K562 (cell line): ENCODE results near the gene ARHGEF1. TPM values are rescaled to one million over a fixed set of nuclear protein-coding genes. Genes with fewer than 3 reads are reported as not detected.
A peak's percentile ranks its signal among the peaks of the same experiment; 100 is the strongest.

ENCODE experiments used
- ATAC-seq: fragments of 200-7000 bp; cut with Tn5 transposase; 3 replicates; pipeline ENCODE4 v1.9.1; 2020; ENCODE audit warnings: moderate library complexity
- BruUV-seq: library from RNA; stranded (reverse); fragments of 400-500 nt; replicated peaks from 2 replicates; lab custom pipeline; 2021; lab: Mats Ljungman, UMichigan
- CTCF ChIA-PET: fragments of 300-600 bp; formaldehyde crosslinking; extraction: SDS; loops from one replicate; lab custom pipeline; 2021; ENCODE audit warnings: low intra/inter-chr PET ratio; lab: Yijun Ruan, JAX
- POLR2A ChIA-PET: fragments of 300-600, 350-650 bp; sonication (Branson Sonifier 250); formaldehyde crosslinking; extraction: SDS; loops from one replicate; lab custom pipeline; 2021; ENCODE audit warnings: antibody characterized with exemption, inconsistent platforms; lab: Yijun Ruan, JAX
- DNase-seq, 4 experiments: peaks; one replicate each; pipeline versions ENCODE4 v3.0.0 to v3.0.0-alpha.2; 2011 to 2018; ENCODE audit warnings: low spot score in 3 of 4, mixed read lengths in 3 of 4; ENCODE audit errors: extremely low read depth in 1 of 4
- FAIRE-seq: peaks from 2 replicates; lab custom pipeline; 2011; peaks lifted over from hg19 to GRCh38; lab: Jason Lieb, UNC
- H2AFZ ChIP-seq: 2 replicates; pipeline ENCODE4 v1.6.0; 2011; ENCODE audit warnings: low read depth, low read length, control low read depth, inconsistent platforms
- H3K27ac ChIP-seq: fragments of 200-600 bp; 3 replicates; pipeline ENCODE4 v1.8.0; 2011; ENCODE audit warnings: low read depth, mild to moderate bottlenecking, control low read depth, inconsistent platforms, low read length, moderate library complexity, mixed read lengths; ENCODE audit errors: extremely low read depth
- H3K27me3 ChIP-seq, 2 experiments: fragments of 300-600 bp in 1 of 2; 2 replicates in 1 of 2; 3 replicates in 1 of 2; pipeline versions ENCODE4 v1.6.0 to v1.8.0; 2011; ENCODE audit warnings: inconsistent platforms in 2 of 2, low read length in 2 of 2, mild to moderate bottlenecking in 1 of 2, mixed read lengths in 1 of 2, moderate library complexity in 1 of 2; ENCODE audit not compliant: control insufficient read depth in 2 of 2, insufficient read depth in 2 of 2
- H3K36me3 ChIP-seq: fragments of 300-600 bp; 3 replicates; pipeline ENCODE4 v1.8.0; 2011; ENCODE audit warnings: mild to moderate bottlenecking, low read length, inconsistent platforms; ENCODE audit not compliant: control insufficient read depth, insufficient read depth
- H3K4me1 ChIP-seq, 2 experiments: fragments of 200-600 bp in 1 of 2; replicated peaks in 1 of 2; 2 replicates in 1 of 2; 3 replicates in 1 of 2; pipeline versions ENCODE4 v1.5.1 to v1.8.0; 2011; ENCODE audit warnings: inconsistent platforms in 2 of 2, low read length in 2 of 2, mild to moderate bottlenecking in 1 of 2, mixed read lengths in 1 of 2, moderate library complexity in 1 of 2; ENCODE audit not compliant: control insufficient read depth in 2 of 2, insufficient read depth in 2 of 2
- H3K4me2 ChIP-seq: 2 replicates; pipeline ENCODE4 v1.6.1; 2011; ENCODE audit warnings: low read length, control low read depth, inconsistent platforms, mixed read lengths; ENCODE audit not compliant: insufficient read depth
- H3K4me3 ChIP-seq: fragments of 200-600 bp; sonication (generic), shearing (Covaris generic); 2 replicates; pipeline ENCODE4 v1.5.1; 2016; ENCODE audit warnings: control low read depth, inconsistent platforms
- H3K79me2 ChIP-seq: fragments of 200-600 bp; 3 replicates; pipeline ENCODE4 v1.8.0; 2011; ENCODE audit warnings: low read length, inconsistent platforms; ENCODE audit not compliant: control insufficient read depth, insufficient read depth
- H3K9ac ChIP-seq, 2 experiments: 2 replicates each; pipeline versions ENCODE4 v1.6.0 to v1.6.1; 2011; ENCODE audit warnings: low read depth in 2 of 2, low read length in 2 of 2, control low read depth in 1 of 2, inconsistent platforms in 1 of 2, mild to moderate bottlenecking in 1 of 2, mixed read lengths in 1 of 2; ENCODE audit not compliant: insufficient read depth in 1 of 2
- H3K9me1 ChIP-seq: one replicate; pipeline ENCODE4 v1.6.0; 2011; ENCODE audit warnings: inconsistent platforms, mild to moderate bottlenecking, low read length, moderate library complexity; ENCODE audit not compliant: control insufficient read depth, insufficient read depth
- H3K9me3 ChIP-seq: replicated peaks from 2 replicates; pipeline ENCODE4 v1.5.1; 2011; ENCODE audit warnings: low read depth, low read length, inconsistent platforms; ENCODE audit not compliant: control insufficient read depth, insufficient read depth
- H4K20me1 ChIP-seq: replicated peaks from 2 replicates; pipeline ENCODE4 v1.6.1; 2011; ENCODE audit warnings: low read length, inconsistent platforms, mixed read lengths; ENCODE audit not compliant: control insufficient read depth, insufficient read depth
- ATF1 ChIP-seq, 2 experiments: fragments of 450-650 bp in 1 of 2; IDR thresholded peaks; 2 replicates each; pipeline ENCODE4 v1.6.1; 2016; ENCODE audit warnings: missing compliant biosample characterization in 1 of 2, missing genetic modification characterization in 1 of 2
- CTBP1 ChIP-seq: fragments of 450-650 bp; IDR thresholded peaks from 2 replicates; pipeline ENCODE4 v1.6.1; 2016; ENCODE audit warnings: borderline replicate concordance
- PHB2 ChIP-seq: fragments of 450-650 bp; IDR thresholded peaks from 2 replicates; pipeline ENCODE4 v1.6.1; 2017; ENCODE audit warnings: low read depth
- SIN3B ChIP-seq: fragments of 450-650 bp; IDR thresholded peaks from 2 replicates; pipeline ENCODE4 v1.6.1; 2017; ENCODE audit warnings: low read depth, mild to moderate bottlenecking, moderate library complexity
- TBP ChIP-seq: optimal IDR thresholded peaks from 2 replicates; pipeline ENCODE3; 2011; ENCODE audit warnings: low read depth, low read length, improper control_type of control experiment
- ZFPM2 ChIP-seq: fragments of 250-450 bp; sonication (Bioruptor Pico); IDR thresholded peaks from 2 replicates; pipeline ENCODE4 v1.5.1; 2022; ENCODE audit warnings: mild to moderate bottlenecking
- WGBS: fragments of 100-300 bp; shearing (Covaris generic); methylation state at CpG from one replicate; pipeline ENCODE4 v1.1.6; 2016; ENCODE audit warnings: low coverage, mixed read lengths; ENCODE audit not compliant: insufficient coverage; ENCODE audit errors: missing lambda C conversion rate; 5-methylcytosine and 5-hydroxymethylcytosine counted together
- in situ Hi-C: fragments of 300-500 bp; cut with MboI; formaldehyde crosslinking; loops from 4 replicates; pipeline ENCODE4 v1.15.0; 2018; ENCODE audit warnings: inconsistent platforms, mixed read lengths
- intact Hi-C: fragments of 100-400 bp; cut with micrococcal nuclease; formaldehyde crosslinking; loops from 2 replicates; pipeline ENCODE4 v1.14.2; 2022
- polyA plus RNA-seq, 8 experiments: library from polyadenylated mRNA; depleted of rRNA in 4 of 8; stranded (reverse) in 5 of 8; unstranded in 3 of 8; fragments of >200 nt; fragmentation: Nextera tagmentation in 2 of 8; fragmentation: Illumina TruSeq in 1 of 8; extraction: Ambion mirVana in 2 of 8; extraction: Trizol in 1 of 8; gene quantifications; 2 replicates each; pipeline versions ENCODE4 v1.2.1 to v1.2.3, GENCODE V29; 2011 to 2014; ENCODE audit warnings: inconsistent platforms in 1 of 8, missing spikeins in 1 of 8
- total RNA-seq, 7 experiments: library from RNA; depleted of rRNA in 6 of 7; stranded (reverse); fragments of >200 nt in 6 of 7; fragmentation: Illumina TruSeq in 2 of 7; extraction: Trizol in 2 of 7; gene quantifications; 2 replicates each; pipeline versions ENCODE4 v1.2.1 to v1.2.3, GENCODE V29; 2011 to 2021; ENCODE audit warnings: low replicate concordance in 1 of 7
- TF ChIP-seq, protein P1 (sequence below), 2 experiments: fragments of 250-450 bp in 1 of 2; fragments of 450-650 bp in 1 of 2; sonication (Bioruptor Pico) in 1 of 2; IDR thresholded peaks; 2 replicates each; pipeline versions ENCODE4 v1.6.1 to v1.8.0; 2016 to 2021; ENCODE audit warnings: mild to moderate bottlenecking in 2 of 2, moderate library complexity in 2 of 2, missing compliant biosample characterization in 1 of 2, missing genetic modification characterization in 1 of 2
- TF ChIP-seq, protein P2 (sequence below): sonication (generic); formaldehyde crosslinking; IDR thresholded peaks from 2 replicates; pipeline ENCODE4 v1.8.0; 2022; ENCODE audit warnings: missing genetic modification reagents, mild to moderate bottlenecking, borderline replicate concordance

ARHGEF1 gene
- total and polyA plus RNA-seq, 9 of the 15 experiments (the other 6 are each of a cell fraction or from before 2014, with no cell fraction given) = 1.9 to 149 (median 29.8) TPM

DNA sequence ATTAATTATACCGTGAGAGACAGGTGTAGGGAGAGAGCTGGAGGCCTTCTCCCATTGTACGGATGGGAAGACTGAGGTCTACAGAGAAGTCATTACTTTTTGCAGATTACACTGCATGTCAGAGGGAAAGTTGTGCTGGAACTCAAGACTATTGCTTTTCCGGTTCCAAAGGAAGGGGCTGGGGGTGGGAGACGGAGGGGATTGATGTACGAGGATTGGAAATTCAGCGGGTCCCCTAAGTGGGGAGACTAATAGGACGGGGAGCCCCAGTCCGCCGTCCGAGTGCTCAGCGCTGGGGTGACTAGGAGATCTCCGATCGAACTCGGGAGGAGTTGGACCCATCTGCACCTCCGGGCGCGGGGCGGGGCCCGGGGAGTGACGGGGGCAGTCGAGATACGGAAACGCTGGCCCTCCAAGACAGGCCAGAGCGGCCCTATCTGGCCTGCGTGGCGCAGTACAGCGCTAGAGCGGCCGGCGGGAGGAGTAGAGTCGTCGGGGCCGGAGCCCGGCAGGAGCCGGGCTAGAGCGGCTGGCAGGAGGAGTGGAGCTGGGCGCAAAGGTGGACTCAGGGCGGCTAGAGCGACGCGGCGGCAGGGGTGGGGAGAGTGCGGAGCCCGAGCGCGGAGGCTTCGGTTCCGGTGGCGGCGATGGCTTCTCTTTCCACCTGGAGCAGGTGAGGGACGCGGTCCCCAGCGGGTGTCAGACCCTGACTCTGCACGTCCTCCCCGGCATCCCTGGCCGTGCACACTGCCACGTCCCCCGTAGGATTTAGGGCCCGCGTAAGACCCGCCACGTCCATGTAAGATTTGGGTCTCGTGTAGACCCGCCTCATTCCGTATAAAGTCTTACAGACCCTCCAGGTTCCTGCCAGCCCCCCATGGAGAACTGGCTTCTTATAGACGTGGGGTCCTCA lies 1.1 kb downstream of the ARHGEF1 start:
- ChIA-PET CTCF (no interaction called here), POLR2A (interaction anchor here (0.6 to 1.8 kb wide), 6 partner anchors 11 to 75 kb away, joined by 3 to 9 read pairs (median 4); partner anchors contain the start of genes RABAC1 and RPS19)
- H3K79me2 ChIP-seq = peaks cover 40% of the 10 kb centered on the region
- no peaks in the 10 kb centered on the region for H3K9me1 ChIP-seq
- H3K9me3 ChIP-seq = no peaks in the 10 kb centered on the region
- 0 out of 2 replicates have a peak, but pooled peaks cover 7% of the 10 kb centered on the region for H4K20me1 ChIP-seq
- DNase-seq = peak; percentile 92 to 98 (median 94)
- peak overlapping the region; percentile 89 for H3K4me2 ChIP-seq
- WGBS = under 1% methylated on average over 55 of the region's 66 CpGs
- peaks cover 25% of the 10 kb centered on the region; the same call in 1 of the 3 replicates for H3K36me3 ChIP-seq
- H3K4me1 ChIP-seq = peaks cover 22 to 61% of the 10 kb centered on the region in 2 experiments; a peak in 4 of 5 replicates
- in situ Hi-C loops (no loop called here), intact Hi-C loops (no loop called here)
- H3K4me3 ChIP-seq = peak overlapping the region; percentile 70
- no peaks in the 10 kb centered on the region for H3K27me3 ChIP-seq
- peak; percentile 97 for FAIRE-seq
- TSS peak; percentile 95 for BruUV-seq
- H3K9ac ChIP-seq = peak overlapping the region; percentile 79 to 100
- peak overlapping the region; percentile 77 for H2AFZ ChIP-seq
- ATAC-seq = peak; percentile 97
- peak overlapping the region; percentile 78 for H3K27ac ChIP-seq
- TF ChIP-seq PHB2 (no peak), SIN3B (peak; percentile 57), TBP (peak; percentile 77), ATF1 (CRISPR knock-in tag; IDR thresholded peaks at IDR 0.05) (peak; percentile 11), ATF1 (tag; IDR thresholded peaks at IDR 0.05) (peak; percentile 87), CTBP1 (peak; percentile 83; the same call in 1 of the 2 replicates), ZFPM2 (0 out of 2 replicates have a peak, but pooled peaks have one; percentile 53)
- TF ChIP-seq, protein P1, sequence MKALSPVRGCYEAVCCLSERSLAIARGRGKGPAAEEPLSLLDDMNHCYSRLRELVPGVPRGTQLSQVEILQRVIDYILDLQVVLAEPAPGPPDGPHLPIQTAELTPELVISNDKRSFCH (CRISPR knock-in tag; IDR thresholded peaks at IDR 0.05) = no peak
- TF ChIP-seq, protein P1 (tag; IDR thresholded peaks at IDR 0.05) = no peak
- TF ChIP-seq, protein P2, sequence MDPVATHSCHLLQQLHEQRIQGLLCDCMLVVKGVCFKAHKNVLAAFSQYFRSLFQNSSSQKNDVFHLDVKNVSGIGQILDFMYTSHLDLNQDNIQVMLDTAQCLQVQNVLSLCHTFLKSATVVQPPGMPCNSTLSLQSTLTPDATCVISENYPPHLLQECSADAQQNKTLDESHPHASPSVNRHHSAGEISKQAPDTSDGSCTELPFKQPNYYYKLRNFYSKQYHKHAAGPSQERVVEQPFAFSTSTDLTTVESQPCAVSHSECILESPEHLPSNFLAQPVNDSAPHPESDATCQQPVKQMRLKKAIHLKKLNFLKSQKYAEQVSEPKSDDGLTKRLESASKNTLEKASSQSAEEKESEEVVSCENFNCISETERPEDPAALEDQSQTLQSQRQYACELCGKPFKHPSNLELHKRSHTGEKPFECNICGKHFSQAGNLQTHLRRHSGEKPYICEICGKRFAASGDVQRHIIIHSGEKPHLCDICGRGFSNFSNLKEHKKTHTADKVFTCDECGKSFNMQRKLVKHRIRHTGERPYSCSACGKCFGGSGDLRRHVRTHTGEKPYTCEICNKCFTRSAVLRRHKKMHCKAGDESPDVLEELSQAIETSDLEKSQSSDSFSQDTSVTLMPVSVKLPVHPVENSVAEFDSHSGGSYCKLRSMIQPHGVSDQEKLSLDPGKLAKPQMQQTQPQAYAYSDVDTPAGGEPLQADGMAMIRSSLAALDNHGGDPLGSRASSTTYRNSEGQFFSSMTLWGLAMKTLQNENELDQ = 0 out of 2 replicates have a peak, but pooled peaks have one; percentile 63
